AG04449 (cell line): ENCODE measurements around the gene PRPF40B.

Experiments
- CTCF ChIA-PET: fragments of 350-600 bp; formaldehyde crosslinking; extraction: SDS; loops from one replicate; lab custom pipeline; 2021; ENCODE audit warnings: antibody characterized with exemption; lab: Yijun Ruan, JAX
- POLR2A ChIA-PET: fragments of 400-600, 350-600 bp; formaldehyde crosslinking; extraction: SDS; loops from one replicate; lab custom pipeline; 2020; ENCODE audit warnings: antibody characterized with exemption, inconsistent platforms; lab: Yijun Ruan, JAX
- DNase-seq: peaks from one replicate; pipeline ENCODE4 v3.0.0-alpha.2; 2010; ENCODE audit warnings: low read depth, low spot score
- H3K4me3 ChIP-seq: 2 replicates; pipeline ENCODE4 v1.5.1; 2011; ENCODE audit warnings: low read depth, mild to moderate bottlenecking, control low read depth, low read length
- TF ChIP-seq, protein P1 (sequence below): IDR thresholded peaks from one replicate; pipeline ENCODE4 v1.5.1; 2011; ENCODE audit warnings: mild to moderate bottlenecking, moderate library complexity, low read length, control low read depth, inconsistent platforms; ENCODE audit not compliant: insufficient read depth; ENCODE audit errors: missing control alignments

Gene PRPF40B

DNA sequence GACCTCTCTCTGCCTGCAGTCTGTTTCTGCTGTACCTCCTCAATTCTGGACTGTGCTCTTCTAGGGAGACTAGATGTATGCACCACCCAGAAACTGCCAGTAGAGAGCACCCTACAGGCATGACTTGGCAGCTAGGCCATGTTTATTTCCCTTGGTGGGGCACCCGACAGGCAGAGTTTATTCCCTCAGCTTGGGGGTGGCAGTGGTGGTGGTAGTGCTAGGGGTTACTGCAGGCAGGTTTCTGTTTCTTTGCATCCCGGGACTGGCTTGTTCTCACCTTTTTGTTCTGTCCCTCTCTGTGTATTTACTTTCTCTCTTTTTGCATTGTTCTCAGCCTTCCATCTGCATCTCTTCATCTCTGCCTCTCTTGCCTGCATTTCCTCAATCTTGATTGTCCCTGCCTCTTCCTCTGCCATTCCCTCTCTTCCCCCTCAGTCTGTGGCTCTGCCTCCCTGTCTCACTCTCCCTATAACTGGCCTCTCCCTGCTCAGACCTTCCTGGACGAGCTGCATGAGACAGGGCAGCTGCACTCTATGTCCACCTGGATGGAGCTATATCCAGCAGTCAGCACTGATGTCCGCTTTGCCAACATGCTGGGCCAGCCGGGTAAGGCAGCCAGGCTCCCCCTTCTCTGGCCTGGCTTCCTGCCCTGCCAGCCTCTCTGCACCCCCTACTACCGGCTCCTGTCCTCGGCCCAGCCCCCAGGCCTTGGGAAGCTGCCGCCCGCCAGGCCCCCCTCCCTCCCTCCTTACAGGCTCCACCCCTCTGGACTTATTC lies 13.8 kb downstream of the PRPF40B start:
- CTCF ChIA-PET: interaction anchor here (0.6 to 23.1 kb wide), 30 partner anchors 4 to 305 kb away, joined by 3 to 766 read pairs (median 6); partner anchors contain the start of genes FMNL3, PRPF40B and TMBIM6
- POLR2A ChIA-PET: interaction anchor here (1.0 kb wide), 2 partner anchors 9 to 26 kb away, joined by 3 read pairs; no protein-coding TSS in a partner anchor
- H3K4me3 ChIP-seq: no peak overlapping the region
- TF ChIP-seq, protein P1, sequence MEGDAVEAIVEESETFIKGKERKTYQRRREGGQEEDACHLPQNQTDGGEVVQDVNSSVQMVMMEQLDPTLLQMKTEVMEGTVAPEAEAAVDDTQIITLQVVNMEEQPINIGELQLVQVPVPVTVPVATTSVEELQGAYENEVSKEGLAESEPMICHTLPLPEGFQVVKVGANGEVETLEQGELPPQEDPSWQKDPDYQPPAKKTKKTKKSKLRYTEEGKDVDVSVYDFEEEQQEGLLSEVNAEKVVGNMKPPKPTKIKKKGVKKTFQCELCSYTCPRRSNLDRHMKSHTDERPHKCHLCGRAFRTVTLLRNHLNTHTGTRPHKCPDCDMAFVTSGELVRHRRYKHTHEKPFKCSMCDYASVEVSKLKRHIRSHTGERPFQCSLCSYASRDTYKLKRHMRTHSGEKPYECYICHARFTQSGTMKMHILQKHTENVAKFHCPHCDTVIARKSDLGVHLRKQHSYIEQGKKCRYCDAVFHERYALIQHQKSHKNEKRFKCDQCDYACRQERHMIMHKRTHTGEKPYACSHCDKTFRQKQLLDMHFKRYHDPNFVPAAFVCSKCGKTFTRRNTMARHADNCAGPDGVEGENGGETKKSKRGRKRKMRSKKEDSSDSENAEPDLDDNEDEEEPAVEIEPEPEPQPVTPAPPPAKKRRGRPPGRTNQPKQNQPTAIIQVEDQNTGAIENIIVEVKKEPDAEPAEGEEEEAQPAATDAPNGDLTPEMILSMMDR: peak; percentile 80
- DNase-seq: no peak

DNA sequence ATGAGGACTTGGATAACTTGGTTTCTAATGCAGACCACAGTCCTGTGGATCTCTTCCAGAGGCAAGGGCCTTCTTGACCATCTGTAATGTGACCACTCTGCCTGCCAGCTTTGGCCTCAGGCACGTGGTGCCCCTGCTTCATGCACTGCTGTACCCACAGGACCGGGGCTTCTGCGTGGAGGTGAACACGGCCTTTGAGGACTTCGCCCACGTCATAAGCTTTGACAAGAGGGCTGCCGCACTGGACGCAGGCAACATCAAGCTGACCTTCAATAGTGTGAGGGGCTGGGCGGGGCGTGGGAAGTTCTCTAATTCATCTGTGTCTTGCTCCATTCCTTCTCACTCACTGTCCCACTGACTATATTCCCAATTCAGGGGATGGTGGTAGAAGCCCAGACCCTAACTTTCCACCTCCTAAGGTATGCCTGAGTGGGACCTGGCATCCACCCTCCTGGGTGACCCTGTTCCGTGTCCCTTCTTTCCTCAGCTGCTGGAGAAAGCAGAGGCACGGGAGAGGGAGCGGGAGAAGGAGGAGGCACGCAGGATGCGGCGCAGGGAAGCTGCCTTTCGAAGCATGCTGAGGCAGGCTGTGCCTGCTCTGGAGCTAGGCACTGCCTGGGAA lies 18.5 kb downstream of the PRPF40B start:
- CTCF ChIA-PET: interaction anchor here (1.4 to 23.1 kb wide), 7 partner anchors 5 to 121 kb away, joined by 3 to 766 read pairs (median 17); partner anchors contain the start of genes FMNL3 and TMBIM6
- POLR2A ChIA-PET: no interaction called here
- no peak for DNase-seq
- TF ChIP-seq, protein P1: no peak
- H3K4me3 ChIP-seq: no peak overlapping the region

DNA sequence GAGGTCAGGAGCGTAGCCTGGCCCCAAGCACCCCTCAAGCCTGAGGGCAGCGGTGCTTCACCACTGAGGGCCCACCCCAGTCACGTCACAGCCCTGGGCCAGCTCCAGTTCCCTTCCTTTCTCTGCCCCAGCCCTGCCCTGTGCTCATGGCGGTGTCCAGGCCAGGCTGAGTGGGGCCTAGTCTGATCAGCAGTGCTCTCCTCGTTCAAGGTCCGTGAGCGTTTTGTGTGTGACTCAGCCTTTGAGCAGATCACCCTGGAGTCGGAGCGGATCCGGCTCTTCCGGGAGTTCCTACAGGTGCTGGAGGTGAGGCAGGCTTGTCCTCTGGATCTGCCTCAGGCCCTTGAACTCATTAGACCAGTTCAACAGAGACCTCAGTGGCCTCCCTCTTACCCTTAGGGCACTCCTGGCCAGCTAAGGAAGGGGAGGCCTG lies 19.0 kb downstream of the PRPF40B start:
- no peak overlapping the region for H3K4me3 ChIP-seq
- POLR2A ChIA-PET: no interaction called here
- CTCF ChIA-PET: interaction anchor here (1.5 to 23.1 kb wide), 8 partner anchors 5 to 135 kb away, joined by 4 to 766 read pairs (median 18); partner anchors contain the start of genes FMNL3 and TMBIM6
- DNase-seq: no peak
- TF ChIP-seq, protein P1: no peak

DNA sequence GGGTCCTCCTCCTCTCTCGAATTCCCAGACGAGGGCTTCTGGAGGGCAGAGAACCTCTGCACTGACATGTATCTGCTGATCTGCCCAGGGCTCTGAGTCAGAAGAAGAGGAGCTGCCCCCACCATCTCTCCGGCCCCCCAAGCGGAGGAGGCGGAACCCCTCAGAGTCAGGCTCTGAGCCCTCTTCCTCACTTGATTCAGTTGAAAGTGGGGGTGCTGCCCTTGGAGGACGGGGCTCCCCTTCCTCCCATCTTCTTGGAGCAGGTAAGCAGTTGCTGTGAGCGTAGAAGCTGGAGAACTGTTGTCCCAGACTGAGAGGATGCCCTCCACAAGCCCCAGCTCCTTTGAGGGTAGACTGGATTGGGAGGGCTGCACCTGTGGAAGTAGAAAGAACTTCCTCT lies 19.8 kb downstream of the PRPF40B start:
- POLR2A ChIA-PET: no interaction called here
- H3K4me3 ChIP-seq: no peak overlapping the region
- no peak for DNase-seq
- CTCF ChIA-PET: interaction anchor here (0.8 to 23.1 kb wide), 24 partner anchors 9 to 346 kb away, joined by 3 to 766 read pairs (median 5); partner anchors contain the start of genes FMNL3 and TMBIM6
- TF ChIP-seq, protein P1: no peak

DNA sequence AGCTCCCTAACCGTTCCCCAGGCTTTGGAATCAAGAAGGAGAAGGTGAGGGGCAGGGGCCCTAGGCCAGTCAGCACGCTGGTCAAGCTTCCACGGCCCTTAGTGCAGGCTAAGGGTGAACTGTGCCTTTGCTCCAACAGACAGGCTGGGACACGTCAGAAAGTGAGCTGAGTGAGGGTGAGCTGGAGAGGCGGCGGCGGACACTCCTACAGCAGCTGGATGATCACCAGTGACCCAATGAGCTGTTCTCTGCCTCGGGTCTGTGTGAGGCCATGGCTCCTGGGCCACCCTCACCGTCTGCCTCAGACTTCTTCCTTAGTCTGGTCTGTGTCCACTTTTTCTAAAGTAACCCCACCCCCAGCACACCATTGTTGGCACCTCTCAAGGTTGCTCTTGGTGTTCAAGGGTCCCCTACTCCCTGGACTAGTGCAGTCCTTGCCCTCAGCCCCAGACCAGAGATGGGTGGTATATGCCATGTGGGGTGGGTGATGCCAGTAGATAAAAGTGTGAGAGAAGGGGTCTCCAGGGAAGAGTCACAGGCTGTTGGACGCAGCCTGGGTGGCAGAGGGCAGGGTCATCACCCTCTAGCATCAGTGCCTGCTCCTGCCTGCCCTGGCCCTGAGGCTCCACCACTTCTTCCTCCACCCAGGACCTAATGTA lies 20.7 kb downstream of the PRPF40B start:
- no peak overlapping the region for H3K4me3 ChIP-seq
- TF ChIP-seq, protein P1: no peak
- ChIA-PET POLR2A (no interaction called here), CTCF (interaction anchor here (0.8 to 23.1 kb wide), 32 partner anchors 8 to 347 kb away, joined by 3 to 766 read pairs (median 5); partner anchors contain the start of genes FMNL3 and TMBIM6)
- DNase-seq: no peak
